Measurements from ENCODE around the gene NEU3.

Gene NEU3, protein sequence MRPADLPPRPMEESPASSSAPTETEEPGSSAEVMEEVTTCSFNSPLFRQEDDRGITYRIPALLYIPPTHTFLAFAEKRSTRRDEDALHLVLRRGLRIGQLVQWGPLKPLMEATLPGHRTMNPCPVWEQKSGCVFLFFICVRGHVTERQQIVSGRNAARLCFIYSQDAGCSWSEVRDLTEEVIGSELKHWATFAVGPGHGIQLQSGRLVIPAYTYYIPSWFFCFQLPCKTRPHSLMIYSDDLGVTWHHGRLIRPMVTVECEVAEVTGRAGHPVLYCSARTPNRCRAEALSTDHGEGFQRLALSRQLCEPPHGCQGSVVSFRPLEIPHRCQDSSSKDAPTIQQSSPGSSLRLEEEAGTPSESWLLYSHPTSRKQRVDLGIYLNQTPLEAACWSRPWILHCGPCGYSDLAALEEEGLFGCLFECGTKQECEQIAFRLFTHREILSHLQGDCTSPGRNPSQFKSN

DNA sequence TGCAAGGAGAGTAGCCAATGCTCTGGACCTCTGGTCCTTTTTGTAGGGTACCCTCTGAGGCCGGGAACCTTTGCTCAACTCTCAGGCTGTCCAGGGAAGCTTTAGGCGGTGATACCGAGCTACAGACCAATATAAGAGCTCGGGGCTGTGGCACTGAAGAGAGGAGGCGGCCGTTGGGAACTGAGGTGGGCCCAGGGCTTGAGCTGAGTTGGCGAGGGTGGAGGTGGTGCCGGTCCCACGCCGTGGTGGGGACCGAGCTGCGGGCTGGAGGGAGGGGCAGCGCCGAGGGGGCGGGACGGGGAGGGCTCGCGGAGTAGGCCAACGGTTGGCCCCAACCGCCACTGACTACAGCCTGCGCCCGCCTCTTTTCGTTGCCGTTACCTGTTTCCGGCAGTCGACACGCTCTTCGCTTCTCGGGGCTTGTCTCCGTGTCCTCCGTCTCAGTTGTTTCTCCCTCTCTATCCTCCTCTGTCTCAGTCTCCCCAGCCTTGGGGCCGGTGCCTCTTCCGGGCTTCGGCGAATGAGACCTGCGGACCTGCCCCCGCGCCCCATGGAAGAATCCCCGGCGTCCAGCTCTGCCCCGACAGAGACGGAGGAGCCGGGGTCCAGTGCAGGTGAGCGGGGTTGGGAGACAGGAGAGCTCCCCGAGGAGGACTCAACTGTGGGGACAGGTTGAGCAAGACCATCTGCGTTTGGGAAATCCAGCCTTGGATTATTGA is at the start of gene NEU3:
Gene NEU3 (plus strand): TSS at position 393 of the 719 bp plus-strand sequence. CDS start 128 bp downstream, at position 521.
- peak within 1 kb of the TSS; percentile 80 for H2AFZ ChIP-seq (ENCODE audit: low read length, unreplicated experiment)
- peak within 1 kb of the TSS; percentile 38; the same call in 1 of the 2 replicates for H3K27ac ChIP-seq (ENCODE audit: low read depth, low read length)
- H3K36me3 ChIP-seq (ENCODE audit: insufficient read depth, low read length), result no peaks in the 10 kb centered on the region
- H3K27me3 ChIP-seq (ENCODE audit: insufficient read depth, low read length), result no peaks in the 10 kb centered on the region
- peak within 1 kb of the TSS; percentile 94 for H3K4me3 ChIP-seq (ENCODE audit: low read depth, low read length)
- H3K4me1 ChIP-seq (ENCODE audit: control insufficient read depth, insufficient read depth, low read length, unreplicated experiment), result no peaks in the 10 kb centered on the region
- no peaks in the 10 kb centered on the region for H3K79me2 ChIP-seq (ENCODE audit: control insufficient read depth, insufficient read depth, low read length, unreplicated experiment)

DNA sequence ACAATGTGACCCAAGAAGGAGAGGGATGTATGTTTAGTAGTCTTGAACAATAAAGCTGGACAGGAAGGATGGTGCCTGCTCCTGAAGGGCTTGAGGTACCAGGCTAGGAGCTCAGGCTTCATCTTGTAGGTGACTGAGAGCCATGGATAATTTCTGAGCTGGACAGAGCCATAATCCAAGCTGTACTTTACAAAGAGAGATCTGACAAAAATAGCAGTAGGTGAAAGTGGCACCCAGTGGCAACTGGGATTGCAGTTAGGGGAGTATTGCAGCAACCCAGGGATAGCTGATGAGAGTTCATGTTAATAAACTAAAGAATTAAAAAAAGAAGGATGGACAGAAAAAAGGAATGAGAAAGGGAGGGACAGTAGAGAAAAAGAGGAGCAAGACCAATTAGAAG is 47.2 kb upstream of the NEU3 start:
- no peak overlapping the region for H3K4me3 ChIP-seq (ENCODE audit: low read depth, low read length)
- no peak overlapping the region for H3K27ac ChIP-seq (ENCODE audit: low read depth, low read length)
- peaks cover 51% of the 10 kb centered on the region for H3K4me1 ChIP-seq (ENCODE audit: control insufficient read depth, insufficient read depth, low read length, unreplicated experiment)
- H3K27me3 ChIP-seq (ENCODE audit: insufficient read depth, low read length), result no peaks in the 10 kb centered on the region
- peaks cover 4% of the 10 kb centered on the region; the same call in 1 of the 2 replicates for H3K36me3 ChIP-seq (ENCODE audit: insufficient read depth, low read length)
- H3K79me2 ChIP-seq (ENCODE audit: control insufficient read depth, insufficient read depth, low read length, unreplicated experiment), result no peaks in the 10 kb centered on the region
- H2AFZ ChIP-seq (ENCODE audit: low read length, unreplicated experiment), result no peak overlapping the region

DNA sequence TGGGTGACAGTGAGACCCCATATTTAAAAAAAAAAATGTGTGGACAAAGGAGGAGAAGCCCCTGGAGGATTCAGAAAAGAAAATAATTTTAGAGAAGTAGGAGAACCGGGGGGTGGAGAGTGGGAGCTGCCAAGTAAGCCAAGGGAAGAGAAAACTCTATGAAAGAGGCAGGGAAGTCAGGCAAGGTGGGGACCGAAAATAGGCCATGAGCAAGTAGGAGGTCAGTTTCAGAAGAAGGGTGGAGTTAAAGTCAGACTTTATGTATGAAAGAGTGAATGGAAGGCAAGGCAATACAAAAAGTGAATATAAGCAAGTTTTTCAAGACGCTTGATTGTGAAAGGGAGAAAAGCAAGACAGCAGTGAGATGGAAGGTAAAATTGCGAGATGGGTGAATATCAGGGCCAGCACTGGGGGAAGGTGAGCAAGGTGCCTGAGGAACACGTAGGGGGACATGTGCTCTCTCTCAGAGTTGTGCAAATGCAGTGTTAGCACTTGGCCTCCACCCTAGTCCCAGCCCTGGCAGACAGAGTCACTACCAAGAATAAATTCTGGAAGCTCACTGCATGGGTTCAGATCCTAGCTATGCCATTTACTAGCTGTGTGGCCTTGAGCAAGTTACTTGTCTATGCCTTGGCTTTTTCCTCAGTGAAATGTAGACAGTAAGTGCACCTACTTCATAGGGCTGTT is 46.5 kb upstream of the NEU3 start:
- Histone ChIP-seq H3K79me2 (ENCODE audit: control insufficient read depth, insufficient read depth, low read length, unreplicated experiment) (no peaks in the 10 kb centered on the region), H3K36me3 (ENCODE audit: insufficient read depth, low read length) (no peaks in the 10 kb centered on the region; the same call in 1 of the 2 replicates), H3K4me3 (ENCODE audit: low read depth, low read length) (no peak overlapping the region), H3K27me3 (ENCODE audit: insufficient read depth, low read length) (no peaks in the 10 kb centered on the region), H3K27ac (ENCODE audit: low read depth, low read length) (peak overlapping the region; percentile 73), H2AFZ (ENCODE audit: low read length, unreplicated experiment) (no peak overlapping the region), H3K4me1 (ENCODE audit: control insufficient read depth, insufficient read depth, low read length, unreplicated experiment) (peaks cover 47% of the 10 kb centered on the region)

DNA sequence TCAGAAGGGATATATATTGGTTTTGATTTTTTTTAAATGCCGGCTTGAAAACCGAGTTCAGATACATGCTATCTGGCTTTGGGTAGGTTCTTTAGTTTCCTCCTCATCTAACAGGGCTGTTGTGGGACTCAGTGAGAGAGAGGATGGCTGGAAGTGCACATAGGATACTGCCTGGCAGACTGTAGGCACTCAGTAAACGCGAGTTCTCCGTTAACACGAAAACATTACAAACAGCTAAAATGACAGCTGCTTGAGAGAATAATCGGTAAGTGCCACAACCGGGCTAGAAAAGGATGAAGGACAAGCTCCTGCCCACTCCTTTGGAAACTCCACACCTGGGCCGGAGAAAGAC is 40.2 kb upstream of the NEU3 start:
- Histone ChIP-seq H3K79me2 (ENCODE audit: control insufficient read depth, insufficient read depth, low read length, unreplicated experiment) (peaks cover 48% of the 10 kb centered on the region), H3K36me3 (ENCODE audit: insufficient read depth, low read length) (peaks cover 10% of the 10 kb centered on the region; the same call in 1 of the 2 replicates), H3K27me3 (ENCODE audit: insufficient read depth, low read length) (no peaks in the 10 kb centered on the region), H2AFZ (ENCODE audit: low read length, unreplicated experiment) (peak overlapping the region; percentile 99), H3K4me1 (ENCODE audit: control insufficient read depth, insufficient read depth, low read length, unreplicated experiment) (peaks cover 28% of the 10 kb centered on the region), H3K4me3 (ENCODE audit: low read depth, low read length) (peak overlapping the region; percentile 100), H3K27ac (ENCODE audit: low read depth, low read length) (0 out of 2 replicates have a peak overlapping the region, but pooled peaks have one; percentile 14)

DNA sequence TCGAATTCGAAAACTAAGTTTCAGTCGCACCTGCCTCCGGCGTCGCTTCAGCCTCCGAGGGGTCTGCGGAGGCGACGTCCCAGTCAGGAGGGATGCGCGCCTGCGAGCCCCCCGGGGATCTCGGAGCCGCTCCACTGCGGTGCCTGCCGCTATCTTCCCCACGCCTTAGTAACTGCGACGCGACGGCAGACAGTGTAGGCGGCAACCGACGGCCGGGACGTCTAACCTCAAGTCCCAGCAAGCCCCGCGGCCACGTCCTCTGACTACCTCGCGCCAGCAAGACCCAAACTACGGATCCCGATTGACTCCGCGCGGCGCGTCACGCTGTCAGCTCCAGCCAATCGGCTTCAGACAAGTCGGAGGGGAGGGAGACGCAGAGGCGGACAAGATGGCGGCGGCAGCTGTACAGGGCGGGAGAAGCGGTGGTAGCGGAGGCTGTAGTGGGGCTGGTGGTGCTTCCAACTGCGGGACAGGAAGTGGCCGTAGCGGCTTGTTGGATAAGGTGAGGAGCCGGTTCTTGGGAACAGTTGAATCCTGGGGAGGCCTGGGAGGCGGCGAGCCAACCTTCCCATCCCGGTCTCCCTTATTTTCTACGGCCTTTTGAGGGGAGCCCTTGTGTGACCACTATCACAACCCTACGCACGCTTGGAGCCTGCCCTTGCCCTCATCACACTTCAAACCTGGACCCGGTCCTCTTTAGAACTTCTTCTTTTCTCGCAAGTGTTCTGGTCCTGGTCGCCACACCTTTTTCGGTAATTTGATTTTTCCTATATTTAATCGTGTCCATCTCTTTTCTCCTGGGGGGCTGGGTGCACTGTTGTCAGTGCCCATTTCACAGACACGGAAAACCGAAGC is 39.6 kb upstream of the NEU3 start, which contains the start of the genes SPCS2 and XRRA1:
Gene SPCS2 (plus strand): TSS at position 369 of the 855 bp plus-strand sequence. CDS start 20 bp downstream, at position 389.
Gene XRRA1 (minus strand): TSS at position 194 of the 855 bp plus-strand sequence. CDS start 8,213 bp downstream, outside the sequence.
- H2AFZ ChIP-seq (ENCODE audit: low read length, unreplicated experiment), result peak within 1 kb of the TSS; percentile 99
- peaks cover 54% of the 10 kb centered on the region for H3K79me2 ChIP-seq (ENCODE audit: control insufficient read depth, insufficient read depth, low read length, unreplicated experiment)
- peak within 1 kb of the TSS; percentile 100 for H3K4me3 ChIP-seq (ENCODE audit: low read depth, low read length)

DNA sequence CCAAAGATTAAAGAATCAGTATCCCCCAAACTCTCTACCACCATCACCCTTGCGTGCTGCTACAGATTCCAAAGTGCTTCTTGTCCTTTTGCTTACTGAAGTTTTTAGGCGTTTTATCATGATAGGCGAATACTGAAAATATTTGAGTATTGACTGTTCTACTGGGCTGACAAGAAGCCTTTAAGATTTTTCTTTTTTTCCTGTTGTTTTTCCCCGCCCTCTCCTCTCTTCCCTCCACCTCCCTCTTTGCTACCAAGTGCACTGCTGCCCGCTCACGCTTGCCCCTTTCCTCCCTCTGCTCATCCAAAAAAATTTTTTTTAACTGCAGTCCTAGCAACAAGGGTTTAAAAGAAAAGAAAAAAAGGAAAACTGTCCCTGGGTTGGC is 39.0 kb upstream of the NEU3 start:
- H2AFZ ChIP-seq (ENCODE audit: low read length, unreplicated experiment), result peak overlapping the region; percentile 96
- H3K27me3 ChIP-seq (ENCODE audit: insufficient read depth, low read length), result no peaks in the 10 kb centered on the region
- peaks cover 60% of the 10 kb centered on the region for H3K79me2 ChIP-seq (ENCODE audit: control insufficient read depth, insufficient read depth, low read length, unreplicated experiment)
- peaks cover 16% of the 10 kb centered on the region for H3K4me1 ChIP-seq (ENCODE audit: control insufficient read depth, insufficient read depth, low read length, unreplicated experiment)
- peak overlapping the region; percentile 100 for H3K4me3 ChIP-seq (ENCODE audit: low read depth, low read length)
- H3K36me3 ChIP-seq (ENCODE audit: insufficient read depth, low read length), result peaks cover 16% of the 10 kb centered on the region; the same call in 1 of the 2 replicates
- peak overlapping the region; percentile 70 for H3K27ac ChIP-seq (ENCODE audit: low read depth, low read length)

More for the DNA sequence above, 39.6 kb upstream of the NEU3 start, which contains the start of the genes SPCS2 and XRRA1:
- H3K4me1 ChIP-seq (ENCODE audit: control insufficient read depth, insufficient read depth, low read length, unreplicated experiment), result peaks cover 22% of the 10 kb centered on the region
- H3K27ac ChIP-seq (ENCODE audit: low read depth, low read length), result peak within 1 kb of the TSS; percentile 70
- peaks cover 11% of the 10 kb centered on the region; the same call in 1 of the 2 replicates for H3K36me3 ChIP-seq (ENCODE audit: insufficient read depth, low read length)
- H3K27me3 ChIP-seq (ENCODE audit: insufficient read depth, low read length), result no peaks in the 10 kb centered on the region

DNA sequence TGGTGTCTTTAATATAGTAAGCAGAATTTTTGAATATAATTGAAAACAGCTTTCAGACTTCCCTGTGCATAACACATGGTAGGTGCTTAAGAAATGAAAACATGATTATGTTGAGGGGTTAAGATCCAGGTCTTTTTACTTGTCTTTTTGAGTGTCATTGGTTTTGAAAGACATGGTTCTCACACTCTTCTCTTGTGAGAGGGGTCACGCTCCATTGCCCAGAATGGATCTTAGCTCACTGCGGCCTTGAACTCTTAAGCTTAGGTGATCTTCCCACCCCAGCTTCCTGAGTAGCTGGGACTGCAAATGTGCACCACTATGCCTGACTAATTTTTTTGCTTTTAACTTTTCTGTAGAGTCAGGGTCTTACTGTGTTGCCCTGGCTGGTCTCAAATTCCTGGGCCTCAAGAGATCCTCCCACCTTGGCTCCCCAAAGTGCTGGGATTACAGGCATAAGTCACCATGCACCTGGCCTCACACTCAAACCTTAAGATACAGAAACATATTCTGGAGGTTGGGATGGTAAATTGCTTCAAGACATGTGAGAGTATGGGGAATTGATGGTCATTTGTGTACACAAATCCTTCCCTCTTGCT is 38.3 kb upstream of the NEU3 start:
- Histone ChIP-seq H3K36me3 (ENCODE audit: insufficient read depth, low read length) (peaks cover 16% of the 10 kb centered on the region; the same call in 1 of the 2 replicates), H3K27me3 (ENCODE audit: insufficient read depth, low read length) (no peaks in the 10 kb centered on the region), H3K27ac (ENCODE audit: low read depth, low read length) (no peak overlapping the region), H3K4me3 (ENCODE audit: low read depth, low read length) (peak overlapping the region; percentile 100), H2AFZ (ENCODE audit: low read length, unreplicated experiment) (no peak overlapping the region), H3K4me1 (ENCODE audit: control insufficient read depth, insufficient read depth, low read length, unreplicated experiment) (peaks cover 13% of the 10 kb centered on the region), H3K79me2 (ENCODE audit: control insufficient read depth, insufficient read depth, low read length, unreplicated experiment) (peaks cover 68% of the 10 kb centered on the region)

DNA sequence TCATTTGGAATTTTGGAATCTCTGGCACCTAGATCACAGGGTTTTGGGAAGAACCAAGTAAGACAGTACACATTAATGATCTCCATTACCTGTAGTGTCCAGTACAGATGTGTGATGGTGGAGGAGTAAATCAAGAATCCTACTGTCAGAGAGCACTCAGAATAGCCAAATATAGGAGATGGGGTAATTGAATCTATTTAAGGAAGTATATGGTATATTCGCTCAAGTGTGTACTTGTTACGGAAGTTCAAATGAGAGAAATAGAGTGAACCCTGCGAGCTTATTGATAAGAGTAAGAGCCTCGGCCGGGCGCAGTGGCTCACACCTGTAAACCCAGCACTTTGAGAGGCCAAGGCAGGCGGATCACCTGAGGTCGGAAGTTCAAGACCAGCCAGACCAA is 37.5 kb upstream of the NEU3 start:
- Histone ChIP-seq H2AFZ (ENCODE audit: low read length, unreplicated experiment) (no peak overlapping the region), H3K27ac (ENCODE audit: low read depth, low read length) (no peak overlapping the region), H3K79me2 (ENCODE audit: control insufficient read depth, insufficient read depth, low read length, unreplicated experiment) (peaks cover 73% of the 10 kb centered on the region), H3K4me1 (ENCODE audit: control insufficient read depth, insufficient read depth, low read length, unreplicated experiment) (peaks cover 13% of the 10 kb centered on the region), H3K4me3 (ENCODE audit: low read depth, low read length) (0 out of 2 replicates have a peak overlapping the region, but pooled peaks have one; percentile 100), H3K36me3 (ENCODE audit: insufficient read depth, low read length) (peaks cover 16% of the 10 kb centered on the region; the same call in 1 of the 2 replicates), H3K27me3 (ENCODE audit: insufficient read depth, low read length) (no peaks in the 10 kb centered on the region)

DNA sequence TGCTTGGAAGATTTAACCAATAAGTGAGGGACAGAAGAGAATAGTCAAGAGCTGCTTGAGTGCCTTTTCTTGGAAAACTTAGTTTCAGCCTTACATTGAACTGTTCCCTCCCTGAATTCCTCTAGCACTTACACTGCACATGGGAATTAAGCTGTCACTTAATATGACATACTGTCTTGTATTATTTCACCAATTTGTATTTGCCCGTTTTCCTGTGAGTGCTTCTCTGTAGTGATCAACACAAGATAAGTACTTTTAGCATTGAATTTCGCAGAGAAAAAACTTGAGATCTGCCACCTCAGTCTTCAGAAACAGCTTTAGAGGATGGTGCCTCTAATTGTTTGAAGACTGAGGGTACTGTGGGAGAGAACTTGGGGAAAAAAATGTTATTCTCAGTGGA is 36.0 kb upstream of the NEU3 start:
- Histone ChIP-seq H2AFZ (ENCODE audit: low read length, unreplicated experiment) (no peak overlapping the region), H3K27ac (ENCODE audit: low read depth, low read length) (no peak overlapping the region), H3K4me1 (ENCODE audit: control insufficient read depth, insufficient read depth, low read length, unreplicated experiment) (peaks cover 19% of the 10 kb centered on the region), H3K27me3 (ENCODE audit: insufficient read depth, low read length) (no peaks in the 10 kb centered on the region), H3K4me3 (ENCODE audit: low read depth, low read length) (no peak overlapping the region), H3K36me3 (ENCODE audit: insufficient read depth, low read length) (peaks cover 18% of the 10 kb centered on the region; the same call in 1 of the 2 replicates), H3K79me2 (ENCODE audit: control insufficient read depth, insufficient read depth, low read length, unreplicated experiment) (peaks cover 88% of the 10 kb centered on the region)

Measured in ACC112 (cell line).